Measurements from ENCODE around the gene MLLT3. TPM values are rescaled to one million over a fixed set of nuclear protein-coding genes. Genes with fewer than 3 reads are reported as not detected.

The MLLT3 gene
- total and polyA plus RNA-seq, 2 of the 13 experiments (the other 11 are each of a cell fraction or from before 2014, with no cell fraction given) = 12.3 to 12.6 TPM

- TF ChIP-seq PAXIP1 (CRISPR knock-in tag; conservative IDR thresholded peaks at IDR 0.05) = peak; percentile 59; the same call in 1 of the 2 replicates
- TF ChIP-seq, protein P1, sequence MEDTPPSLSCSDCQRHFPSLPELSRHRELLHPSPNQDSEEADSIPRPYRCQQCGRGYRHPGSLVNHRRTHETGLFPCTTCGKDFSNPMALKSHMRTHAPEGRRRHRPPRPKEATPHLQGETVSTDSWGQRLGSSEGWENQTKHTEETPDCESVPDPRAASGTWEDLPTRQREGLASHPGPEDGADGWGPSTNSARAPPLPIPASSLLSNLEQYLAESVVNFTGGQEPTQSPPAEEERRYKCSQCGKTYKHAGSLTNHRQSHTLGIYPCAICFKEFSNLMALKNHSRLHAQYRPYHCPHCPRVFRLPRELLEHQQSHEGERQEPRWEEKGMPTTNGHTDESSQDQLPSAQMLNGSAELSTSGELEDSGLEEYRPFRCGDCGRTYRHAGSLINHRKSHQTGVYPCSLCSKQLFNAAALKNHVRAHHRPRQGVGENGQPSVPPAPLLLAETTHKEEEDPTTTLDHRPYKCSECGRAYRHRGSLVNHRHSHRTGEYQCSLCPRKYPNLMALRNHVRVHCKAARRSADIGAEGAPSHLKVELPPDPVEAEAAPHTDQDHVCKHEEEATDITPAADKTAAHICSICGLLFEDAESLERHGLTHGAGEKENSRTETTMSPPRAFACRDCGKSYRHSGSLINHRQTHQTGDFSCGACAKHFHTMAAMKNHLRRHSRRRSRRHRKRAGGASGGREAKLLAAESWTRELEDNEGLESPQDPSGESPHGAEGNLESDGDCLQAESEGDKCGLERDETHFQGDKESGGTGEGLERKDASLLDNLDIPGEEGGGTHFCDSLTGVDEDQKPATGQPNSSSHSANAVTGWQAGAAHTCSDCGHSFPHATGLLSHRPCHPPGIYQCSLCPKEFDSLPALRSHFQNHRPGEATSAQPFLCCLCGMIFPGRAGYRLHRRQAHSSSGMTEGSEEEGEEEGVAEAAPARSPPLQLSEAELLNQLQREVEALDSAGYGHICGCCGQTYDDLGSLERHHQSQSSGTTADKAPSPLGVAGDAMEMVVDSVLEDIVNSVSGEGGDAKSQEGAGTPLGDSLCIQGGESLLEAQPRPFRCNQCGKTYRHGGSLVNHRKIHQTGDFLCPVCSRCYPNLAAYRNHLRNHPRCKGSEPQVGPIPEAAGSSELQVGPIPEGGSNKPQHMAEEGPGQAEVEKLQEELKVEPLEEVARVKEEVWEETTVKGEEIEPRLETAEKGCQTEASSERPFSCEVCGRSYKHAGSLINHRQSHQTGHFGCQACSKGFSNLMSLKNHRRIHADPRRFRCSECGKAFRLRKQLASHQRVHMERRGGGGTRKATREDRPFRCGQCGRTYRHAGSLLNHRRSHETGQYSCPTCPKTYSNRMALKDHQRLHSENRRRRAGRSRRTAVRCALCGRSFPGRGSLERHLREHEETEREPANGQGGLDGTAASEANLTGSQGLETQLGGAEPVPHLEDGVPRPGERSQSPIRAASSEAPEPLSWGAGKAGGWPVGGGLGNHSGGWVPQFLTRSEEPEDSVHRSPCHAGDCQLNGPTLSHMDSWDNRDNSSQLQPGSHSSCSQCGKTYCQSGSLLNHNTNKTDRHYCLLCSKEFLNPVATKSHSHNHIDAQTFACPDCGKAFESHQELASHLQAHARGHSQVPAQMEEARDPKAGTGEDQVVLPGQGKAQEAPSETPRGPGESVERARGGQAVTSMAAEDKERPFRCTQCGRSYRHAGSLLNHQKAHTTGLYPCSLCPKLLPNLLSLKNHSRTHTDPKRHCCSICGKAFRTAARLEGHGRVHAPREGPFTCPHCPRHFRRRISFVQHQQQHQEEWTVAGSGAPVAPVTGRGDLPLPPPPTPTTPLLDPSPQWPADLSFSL (CRISPR knock-in tag; IDR thresholded peaks at IDR 0.05) = no peak
- TF ChIP-seq TOPORS (CRISPR knock-in tag; IDR thresholded peaks at IDR 0.05) = no peak
- 0 out of 2 replicates have a peak, but pooled peaks have one; percentile 40 for TF ChIP-seq KAT8 (CRISPR knock-in tag; IDR thresholded peaks at IDR 0.05)
- no peak for TF ChIP-seq KDM6A (CRISPR knock-in tag; IDR thresholded peaks at IDR 0.05; ENCODE audit: low read depth)
- TF ChIP-seq, protein P2, sequence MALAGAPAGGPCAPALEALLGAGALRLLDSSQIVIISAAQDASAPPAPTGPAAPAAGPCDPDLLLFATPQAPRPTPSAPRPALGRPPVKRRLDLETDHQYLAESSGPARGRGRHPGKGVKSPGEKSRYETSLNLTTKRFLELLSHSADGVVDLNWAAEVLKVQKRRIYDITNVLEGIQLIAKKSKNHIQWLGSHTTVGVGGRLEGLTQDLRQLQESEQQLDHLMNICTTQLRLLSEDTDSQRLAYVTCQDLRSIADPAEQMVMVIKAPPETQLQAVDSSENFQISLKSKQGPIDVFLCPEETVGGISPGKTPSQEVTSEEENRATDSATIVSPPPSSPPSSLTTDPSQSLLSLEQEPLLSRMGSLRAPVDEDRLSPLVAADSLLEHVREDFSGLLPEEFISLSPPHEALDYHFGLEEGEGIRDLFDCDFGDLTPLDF (CRISPR knock-in tag; IDR thresholded peaks at IDR 0.05) = no peak
- 0 out of 2 replicates have a peak, but pooled peaks have one; percentile 21 for TF ChIP-seq TARDBP (CRISPR knock-in tag; IDR thresholded peaks at IDR 0.05)
- TF ChIP-seq DNMT1 (CRISPR knock-in tag; IDR thresholded peaks at IDR 0.05) = no peak
- no peak for TF ChIP-seq PRPF4 (IDR thresholded peaks at IDR 0.05; ENCODE audit: low read depth, low read length, poor library complexity, severe bottlenecking)
- no peak for TF ChIP-seq WIZ (CRISPR knock-in tag; IDR thresholded peaks at IDR 0.05)
- TF ChIP-seq KDM4B (CRISPR knock-in tag; IDR thresholded peaks at IDR 0.05) = no peak
- TF ChIP-seq STAG1 (CRISPR knock-in tag; IDR thresholded peaks at IDR 0.05) = no peak
- no peak for TF ChIP-seq ZBTB26 (CRISPR knock-in tag; IDR thresholded peaks at IDR 0.05; ENCODE audit: borderline replicate concordance)
- no peak for TF ChIP-seq CBX1 (IDR thresholded peaks at IDR 0.05; ENCODE audit: low read depth)
- TF ChIP-seq MIER3 (CRISPR knock-in tag; IDR thresholded peaks at IDR 0.05; ENCODE audit: borderline replicate concordance) = no peak
- no peak for TF ChIP-seq HDAC2 (CRISPR knock-in tag; IDR thresholded peaks at IDR 0.05)
These were observed 239.7 kb downstream of the MLLT3 start (continued) for GRCh38 chr9:20382460-20383071.

Data from HepG2 (cell line).